CD4-positive, alpha-beta T cell treated with Interleukin-6 at 100 ng/mL for 8 hours (primary cell): Measurements from ENCODE around the gene FOXK2.
"Not testable (repeated sequence)": the region's sequence is repeated elsewhere in the genome, so short reads cannot be mapped to it uniquely, and the experiment has no call there.

Experiments
- DNase-seq: peaks from one replicate; pipeline ENCODE4 v3.0.0-alpha.2; 2020; ENCODE audit warnings: mixed read lengths, low spot score

The FOXK2 gene

GRCh38 chr17:82534401-82534812 lies 14.9 kb downstream of the FOXK2 start:
- DNase-seq, result no peak

DNA sequence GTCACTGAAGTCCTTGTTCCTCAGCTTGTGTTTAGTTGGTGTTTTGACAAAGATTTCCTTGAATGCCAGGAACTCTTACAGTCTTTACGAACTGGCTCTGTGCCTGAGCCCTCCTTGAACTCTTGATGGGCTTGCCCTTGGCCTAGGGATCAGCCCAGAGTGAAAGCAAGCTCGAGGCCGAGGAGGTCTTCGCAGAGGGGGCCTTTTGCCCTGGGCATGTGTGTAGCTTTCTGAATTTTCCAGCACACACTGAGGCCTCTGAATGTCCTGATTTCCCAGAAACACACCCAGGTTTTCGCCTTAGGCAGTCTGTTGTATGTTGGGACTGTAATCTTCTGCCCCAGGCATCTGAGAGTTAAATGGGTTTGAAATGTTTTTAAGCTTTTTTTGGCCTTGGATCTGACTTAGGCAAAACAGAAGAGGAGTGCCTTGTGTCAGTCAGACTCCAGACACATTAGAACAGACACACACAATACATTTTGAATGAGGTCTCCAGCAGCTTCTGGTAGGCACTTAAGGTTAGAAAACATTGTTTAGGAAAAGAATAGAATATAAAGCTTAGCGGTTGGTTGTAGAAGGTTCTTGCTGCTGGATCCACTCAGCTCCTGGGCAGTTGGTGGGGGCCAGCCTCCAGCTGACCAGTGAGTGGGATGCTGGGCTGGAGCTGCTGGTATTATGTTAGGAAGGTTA lies 17.1 kb downstream of the FOXK2 start:
- DNase-seq, result no peak

- DNase-seq, result not testable (repeated sequence)
These were observed 17.7 kb downstream of the FOXK2 start for GRCh38 chr17:82537228-82537627.

- not testable (repeated sequence) for DNase-seq
These were observed 19.5 kb downstream of the FOXK2 start for GRCh38 chr17:82539076-82539475.

DNA sequence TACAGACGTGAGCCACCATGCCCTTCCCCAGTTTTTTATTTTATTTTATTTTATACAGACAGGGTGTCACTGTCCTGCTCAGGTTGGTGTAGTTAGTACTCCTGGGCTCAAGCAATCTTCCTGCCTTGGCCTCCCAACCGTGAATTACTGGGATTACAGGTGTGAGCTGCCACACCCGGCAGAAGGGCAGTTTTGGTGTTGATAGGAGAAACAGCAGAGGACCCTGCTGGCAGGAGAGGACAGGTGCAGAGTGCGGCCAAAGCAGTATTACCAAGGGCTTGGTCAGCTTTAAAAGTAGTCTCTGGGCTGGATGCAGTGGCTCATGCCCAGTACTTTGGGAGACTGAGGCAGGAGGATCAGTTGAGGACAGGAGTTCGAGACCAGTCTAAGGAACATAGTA lies 22.9 kb downstream of the FOXK2 start:
- no peak for DNase-seq

DNA sequence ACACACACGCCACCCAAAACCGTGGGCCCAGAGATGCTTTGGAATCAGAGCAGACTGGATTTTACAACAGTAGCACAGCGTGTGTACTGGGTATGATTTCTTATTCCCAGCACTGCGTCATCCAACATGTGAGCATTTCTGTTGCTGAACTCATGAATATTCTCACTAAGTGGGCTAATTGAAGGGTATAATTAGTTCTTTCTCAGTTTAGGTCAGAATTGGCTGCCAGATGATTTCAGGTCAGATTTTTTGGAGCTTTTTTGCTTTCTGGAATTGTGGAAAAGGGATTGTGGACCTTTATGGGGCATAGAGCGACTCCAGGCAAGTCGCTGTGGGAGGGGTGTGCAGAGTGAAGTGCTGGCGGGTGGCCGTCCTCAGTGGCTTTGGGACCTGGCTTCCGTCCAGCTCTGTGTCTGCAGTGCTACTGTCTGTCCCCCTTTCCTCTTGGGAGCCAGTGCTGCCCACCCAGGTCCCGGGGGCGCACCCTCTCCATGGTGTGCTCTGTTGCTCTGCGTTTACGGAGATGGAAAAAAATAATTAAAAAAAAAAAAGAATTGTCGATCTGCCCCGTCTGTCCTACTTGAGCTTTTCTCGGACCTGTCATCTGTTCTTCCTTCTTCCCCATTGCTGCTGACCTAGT lies 25.0 kb downstream of the FOXK2 start:
- no peak for DNase-seq

DNA sequence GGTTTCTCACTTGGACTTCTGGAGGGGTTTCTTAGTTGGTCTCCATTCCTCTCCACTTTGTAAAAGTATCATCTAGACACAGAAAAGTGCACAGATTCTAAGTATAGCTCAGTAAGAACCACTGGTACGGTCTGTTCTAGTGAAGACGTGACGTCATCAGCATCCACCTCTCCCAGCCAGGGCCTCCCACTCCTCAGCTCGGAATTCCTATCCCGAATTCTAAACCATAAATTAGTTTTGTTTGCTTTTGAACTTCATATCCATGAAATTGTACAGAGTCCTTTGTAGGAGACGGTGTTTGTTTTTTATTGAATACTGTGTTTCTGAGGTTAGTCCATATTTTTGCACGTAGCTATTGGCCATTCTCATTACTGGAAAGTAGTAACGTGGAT lies 25.5 kb downstream of the FOXK2 start:
- DNase-seq, result no peak

DNA sequence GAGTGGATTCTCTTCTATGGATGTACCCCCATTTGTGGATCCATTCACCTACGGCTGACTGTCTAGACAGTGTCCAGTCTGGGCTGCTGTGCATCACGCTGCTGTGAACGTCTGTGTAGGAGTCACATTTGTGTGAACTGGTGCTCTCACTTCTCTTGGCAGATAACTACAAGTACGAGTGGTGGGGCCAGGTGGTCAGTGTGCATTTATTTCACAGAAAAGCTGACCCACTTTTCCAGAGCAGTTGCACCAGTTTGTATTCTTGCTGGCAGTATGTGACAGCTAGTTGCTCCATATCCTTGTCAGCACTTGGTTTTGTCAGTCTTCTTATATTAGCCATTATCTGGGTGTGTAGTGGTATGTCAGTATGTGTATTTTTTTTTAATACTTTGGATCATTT lies 28.4 kb downstream of the FOXK2 start:
- no peak for DNase-seq

GRCh38 chr17:82548681-82549303 lies 29.3 kb downstream of the FOXK2 start:
- DNase-seq, result no peak

DNA sequence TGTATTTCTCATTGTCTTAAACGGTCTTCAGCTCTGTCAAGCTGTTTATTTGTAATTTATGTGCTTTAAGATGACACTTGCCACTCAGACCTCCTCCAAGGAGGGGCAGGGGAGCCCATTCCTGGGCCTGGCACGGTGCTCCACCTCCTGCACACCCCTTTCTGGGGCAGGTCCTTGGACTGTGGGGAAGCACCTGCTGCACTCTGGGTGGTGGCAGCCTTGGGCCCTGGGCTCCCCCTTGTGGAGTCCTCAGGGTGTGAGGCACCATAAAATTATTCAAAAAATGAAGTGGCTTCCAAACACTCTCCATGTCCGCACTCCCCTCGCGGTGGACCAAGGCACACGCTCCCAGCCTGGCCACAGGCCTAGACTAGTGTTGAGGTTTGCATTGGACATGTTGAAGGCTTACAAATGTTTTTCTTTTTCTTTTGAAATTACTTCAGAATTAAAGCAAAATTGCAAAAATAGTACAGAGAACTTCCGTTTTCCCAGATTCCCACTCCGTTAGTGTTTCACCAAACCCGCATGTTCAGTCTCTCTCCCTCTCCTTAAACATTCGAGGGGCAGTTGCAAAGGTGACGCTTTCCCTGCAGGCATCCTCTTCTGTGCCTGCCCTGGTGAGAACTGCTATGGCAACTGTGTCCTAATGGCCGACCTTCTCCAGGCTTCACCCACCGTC lies 32.4 kb downstream of the FOXK2 start:
- DNase-seq, result peak; percentile 75

- no peak for DNase-seq
These were observed 33.0 kb downstream of the FOXK2 start for GRCh38 chr17:82552580-82552979.

DNA sequence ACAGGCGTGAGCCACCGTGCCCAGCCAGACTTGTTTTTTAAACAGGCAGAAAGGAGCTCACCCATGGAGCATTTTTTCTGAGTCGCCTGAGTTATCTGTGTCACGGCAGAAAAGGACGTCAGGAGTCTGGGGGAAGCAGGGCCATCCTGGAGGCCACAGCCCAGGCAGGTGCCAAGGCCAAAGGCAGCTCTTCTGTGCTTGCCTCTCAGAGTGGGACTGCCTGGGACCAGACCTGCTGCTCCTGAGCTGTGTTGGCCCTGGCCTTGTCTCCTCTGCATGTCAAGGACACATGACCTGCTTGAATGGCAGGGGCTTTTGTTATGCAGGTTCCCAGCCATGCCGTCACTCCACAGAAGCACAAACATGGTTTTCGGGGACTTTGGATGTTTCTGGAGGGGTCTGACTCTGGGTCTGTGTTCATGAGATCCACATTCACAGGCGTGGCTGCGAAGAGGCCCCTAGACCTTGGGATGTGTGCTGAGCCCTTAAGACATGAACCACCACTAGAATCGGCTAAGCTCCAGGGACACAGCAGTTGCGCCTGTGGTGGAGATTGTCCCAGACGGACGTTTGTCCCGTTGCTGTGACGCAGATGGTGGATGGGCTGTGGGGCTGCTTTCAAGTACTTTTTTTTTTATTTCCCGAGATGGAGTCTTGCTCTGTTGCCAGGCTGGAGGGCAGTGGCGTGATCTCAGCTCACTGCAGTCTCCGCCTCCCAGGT lies 33.8 kb downstream of the FOXK2 start:
- no peak for DNase-seq

GRCh38 chr17:82557510-82557909 lies 38.0 kb downstream of the FOXK2 start:
- DNase-seq, result not testable (repeated sequence)

- DNase-seq, result no peak
These were observed 40.2 kb downstream of the FOXK2 start for GRCh38 chr17:82559566-82560251.

- no peak for DNase-seq
These were observed 40.7 kb downstream of the FOXK2 start for GRCh38 chr17:82560252-82560642.

DNA sequence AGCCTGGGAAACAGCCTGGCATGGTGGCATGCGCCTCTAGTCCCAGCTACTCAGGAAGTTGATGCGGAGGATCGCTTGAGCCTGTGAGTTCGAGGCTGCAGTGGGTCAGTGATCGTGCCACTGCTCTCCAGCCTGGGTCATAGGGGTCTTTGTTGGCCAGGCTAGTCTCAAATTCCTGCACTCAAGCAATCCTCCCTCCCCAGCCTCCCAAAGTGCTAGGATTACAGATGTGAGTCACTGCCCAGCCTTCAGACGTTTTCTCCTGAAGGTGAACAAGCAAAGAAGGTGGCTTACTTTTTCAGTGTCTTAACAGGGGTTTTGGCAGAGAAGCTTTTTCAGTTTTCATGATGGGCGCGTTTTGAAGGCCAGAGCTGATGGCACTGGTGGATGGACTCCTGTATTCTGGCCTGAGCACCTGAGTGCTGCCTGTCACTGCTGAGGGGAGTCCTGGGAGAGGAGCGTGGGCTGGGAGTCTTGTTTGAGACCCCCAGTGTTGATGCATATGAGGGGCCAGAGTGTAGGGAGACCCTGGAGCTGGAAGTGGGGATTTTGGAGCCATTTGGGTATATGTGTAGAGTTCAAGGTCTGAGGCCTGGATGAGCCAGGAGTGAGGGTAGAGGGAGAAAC lies 41.4 kb downstream of the FOXK2 start:
- no peak for DNase-seq

DNA sequence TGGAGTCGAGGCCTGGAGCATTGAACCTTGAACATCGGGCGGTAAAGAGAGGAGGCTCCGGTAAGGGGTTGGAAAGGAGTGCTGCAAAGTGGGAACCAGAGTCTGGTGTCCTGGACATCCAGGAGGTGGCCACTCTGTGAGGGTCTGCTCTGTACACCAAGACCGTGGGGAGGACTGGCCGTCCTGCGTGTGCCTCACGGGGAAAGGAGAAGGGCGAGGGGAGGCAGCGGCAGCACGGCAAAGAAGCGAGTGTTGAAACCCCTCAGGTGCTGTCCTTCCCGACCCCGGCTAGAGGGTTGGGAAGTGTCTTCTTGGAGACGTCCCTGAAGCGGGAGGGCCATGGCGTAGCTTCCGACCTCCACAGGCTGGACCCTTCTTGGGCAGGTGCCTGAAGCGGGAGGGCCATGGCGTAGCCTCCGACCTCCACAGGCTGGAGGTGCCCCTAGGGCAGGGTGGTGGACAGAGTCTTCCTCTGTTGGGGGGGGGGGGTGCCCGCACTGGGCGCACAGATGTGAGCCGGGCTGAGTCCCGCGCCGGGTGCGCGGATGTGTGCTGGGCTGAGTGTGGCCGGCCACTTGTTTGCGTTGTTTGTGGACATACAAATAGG lies 42.0 kb downstream of the FOXK2 start:
- DNase-seq, result no peak

DNA sequence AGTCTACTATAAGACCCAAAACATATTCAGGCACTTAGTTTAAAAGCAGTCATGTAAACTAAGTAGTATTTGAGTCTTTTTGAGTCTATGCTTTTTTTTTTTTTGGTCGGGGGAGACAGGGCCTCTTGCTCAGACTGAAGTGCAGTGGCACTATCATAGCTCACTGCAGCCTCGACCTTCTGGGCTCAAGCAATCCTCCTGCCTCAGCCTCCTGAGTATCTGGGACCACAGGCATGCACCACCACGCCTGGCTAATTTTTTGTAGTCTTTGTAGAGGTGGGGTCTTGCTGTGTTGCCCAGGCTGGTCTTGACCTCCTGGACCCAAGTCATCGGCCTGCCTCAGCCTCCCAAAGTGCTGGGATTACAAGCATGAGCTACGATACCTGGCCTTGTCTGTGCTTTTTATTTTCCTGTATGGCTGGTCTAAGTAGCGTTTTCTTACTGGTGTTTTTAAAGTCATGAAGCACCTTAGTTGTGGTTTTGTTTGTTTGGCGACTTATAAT lies 43.2 kb downstream of the FOXK2 start:
- not testable (repeated sequence) for DNase-seq

GRCh38 chr17:82563318-82563717 lies 43.8 kb downstream of the FOXK2 start:
- no peak for DNase-seq

DNA sequence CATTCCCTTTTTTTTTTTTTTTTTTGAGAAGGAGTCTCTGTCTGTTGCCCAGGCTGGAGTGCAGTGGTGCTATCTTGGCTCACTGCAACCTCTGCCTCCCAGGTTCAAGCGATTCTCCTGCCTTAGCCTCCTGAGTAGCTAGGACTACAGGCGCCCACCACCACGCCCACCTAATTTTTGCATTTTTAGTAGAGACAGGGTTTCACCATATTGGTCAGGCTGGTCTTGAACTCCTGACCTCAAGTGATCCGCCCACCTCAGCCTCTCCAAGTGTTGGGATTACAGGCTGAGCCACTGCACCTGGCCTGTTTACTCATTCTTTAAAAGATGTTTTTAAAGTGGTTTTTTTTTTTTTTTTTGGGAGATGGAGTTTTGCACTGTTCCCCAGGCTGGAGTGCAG lies 44.2 kb downstream of the FOXK2 start:
- not testable (repeated sequence) for DNase-seq

DNA sequence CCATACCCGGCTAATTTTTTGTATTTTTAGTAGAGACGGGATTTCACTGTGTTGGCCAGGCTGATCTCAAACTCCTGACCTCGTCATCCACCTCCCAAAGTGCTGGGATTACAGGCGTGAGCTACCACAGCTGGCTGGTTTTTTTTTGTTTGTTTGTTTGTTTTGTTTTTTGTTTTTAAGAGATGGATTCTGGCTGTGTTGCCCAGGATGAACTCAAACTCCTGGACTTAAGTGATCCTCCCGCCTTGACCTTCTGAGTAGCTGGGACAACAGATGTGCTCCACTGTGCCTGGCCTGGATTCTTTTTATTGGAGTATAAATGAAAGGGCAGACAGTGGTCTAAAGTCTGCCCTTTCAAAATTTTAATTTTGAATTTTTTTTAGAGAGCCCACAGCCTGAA lies 44.7 kb downstream of the FOXK2 start:
- DNase-seq, result no peak
